A673 (cell line): ENCODE data around the gene FOXA2. TPM values are rescaled to one million over a fixed set of nuclear protein-coding genes. Genes with fewer than 3 reads are reported as not detected.

ENCODE experiments used
- Bru-seq: library from RNA; stranded (reverse); fragments of 400-500 nt; gene quantifications from one replicate; lab custom pipeline; 2021; lab: Mats Ljungman, UMichigan
- BruChase-seq, 2 experiments: library from RNA; stranded (reverse); fragments of 400-500 nt; gene quantifications; one replicate each; lab custom pipeline; 2021; lab: Mats Ljungman, UMichigan
- BruUV-seq: library from RNA; stranded (reverse); fragments of 400-500 nt; replicated peaks from 2 replicates; lab custom pipeline; 2021; lab: Mats Ljungman, UMichigan
- CTCF ChIA-PET: fragments of 300-600 bp; sonication (Branson Sonifier 250); formaldehyde crosslinking; loops from one replicate; lab custom pipeline; 2022; ENCODE audit warnings: antibody characterized with exemption; lab: Charles Lee
- POLR2A ChIA-PET: fragments of 300-600 bp; sonication (Branson Sonifier 250); formaldehyde crosslinking; loops from one replicate; lab custom pipeline; 2022; ENCODE audit warnings: antibody characterized with exemption; ENCODE audit not compliant: low non-redundant PET; lab: Charles Lee
- DNase-seq: peaks from one replicate; pipeline ENCODE4 v3.0.0-alpha.2; 2015; ENCODE audit warnings: low spot score
- H3K27ac ChIP-seq: fragments of 200-600 bp; sonication (generic); 2 replicates; pipeline ENCODE4 v1.5.1; 2016; ENCODE audit warnings: mixed run types, low read depth, mild to moderate bottlenecking, mixed read lengths, antibody characterized with exemption, low read length; ENCODE audit not compliant: poor library complexity, severe bottlenecking
- H3K27me3 ChIP-seq: fragments of 200-600 bp; sonication (generic); replicated peaks from 2 replicates; pipeline ENCODE4 v1.6.1; 2017; ENCODE audit warnings: mixed run types, low read depth, mild to moderate bottlenecking, mixed read lengths, antibody characterized with exemption, low read length; ENCODE audit not compliant: insufficient read depth, poor library complexity
- H3K36me3 ChIP-seq: fragments of 200-600 bp; sonication (generic); 2 replicates; pipeline ENCODE4 v1.6.1; 2016; ENCODE audit warnings: mixed run types, mild to moderate bottlenecking, mixed read lengths, antibody characterized with exemption, low read length; ENCODE audit not compliant: insufficient read depth, poor library complexity, severe bottlenecking
- H3K4me1 ChIP-seq: fragments of 200-600 bp; sonication (generic); 2 replicates; pipeline ENCODE4 v1.6.1; 2017; ENCODE audit warnings: mixed run types, mild to moderate bottlenecking, mixed read lengths, antibody characterized with exemption, low read length; ENCODE audit not compliant: insufficient read depth, poor library complexity, severe bottlenecking
- H3K4me3 ChIP-seq: fragments of 200-600 bp; sonication (generic); 2 replicates; pipeline ENCODE4 v1.5.1; 2016; ENCODE audit warnings: low read depth, mixed run types, mild to moderate bottlenecking, mixed read lengths, low read length; ENCODE audit not compliant: poor library complexity, severe bottlenecking
- H3K9me3 ChIP-seq: fragments of 200-600 bp; sonication (generic); 2 replicates; pipeline ENCODE4 v1.6.1; 2016; ENCODE audit warnings: mixed run types, low read depth, mild to moderate bottlenecking, mixed read lengths, antibody characterized with exemption, low read length; ENCODE audit not compliant: poor library complexity, severe bottlenecking
- EZH2 ChIP-seq: fragments of 200-600 bp; sonication (generic); IDR thresholded peaks from 2 replicates; pipeline ENCODE4 v1.6.1; 2017; ENCODE audit warnings: borderline replicate concordance, low read depth, mild to moderate bottlenecking, mixed read lengths, antibody characterized with exemption, low read length; ENCODE audit not compliant: poor library complexity, severe bottlenecking
- intact Hi-C: fragments of 100-400 bp; cut with micrococcal nuclease; formaldehyde crosslinking; loops from one replicate; pipeline ENCODE4 v1.10.0; 2022; ENCODE audit not compliant: unreplicated experiment
- long read RNA-seq: library from polyadenylated mRNA; stranded (forward); transcript quantifications from one replicate; pipeline ENCODE4 v2.0.0, GENCODE V29; 2022
- total RNA-seq: library from RNA; stranded (reverse); gene quantifications from 2 replicates; pipeline ENCODE4 v1.2.3, GENCODE V29; 2021
- TF ChIP-seq, protein P1 (sequence below): fragments of 300-800, 200-600 bp; sonication (generic); conservative IDR thresholded peaks from 2 replicates; pipeline ENCODE4 v1.5.1; 2017; ENCODE audit warnings: low read depth, mild to moderate bottlenecking, antibody characterized with exemption, low read length, moderate library complexity, mixed read lengths

The FOXA2 gene
- not detected in 2 replicates for total RNA-seq
- Bru-seq, nascent RNA, result not detected
- BruChase-seq, experiment 1, labeled RNA remaining after a 2-hour chase, result not detected
- BruChase-seq, experiment 2, labeled RNA remaining after a 6-hour chase, result percentile 14 among the genes with signal in this experiment
- long read RNA-seq, result 0 reads

DNA sequence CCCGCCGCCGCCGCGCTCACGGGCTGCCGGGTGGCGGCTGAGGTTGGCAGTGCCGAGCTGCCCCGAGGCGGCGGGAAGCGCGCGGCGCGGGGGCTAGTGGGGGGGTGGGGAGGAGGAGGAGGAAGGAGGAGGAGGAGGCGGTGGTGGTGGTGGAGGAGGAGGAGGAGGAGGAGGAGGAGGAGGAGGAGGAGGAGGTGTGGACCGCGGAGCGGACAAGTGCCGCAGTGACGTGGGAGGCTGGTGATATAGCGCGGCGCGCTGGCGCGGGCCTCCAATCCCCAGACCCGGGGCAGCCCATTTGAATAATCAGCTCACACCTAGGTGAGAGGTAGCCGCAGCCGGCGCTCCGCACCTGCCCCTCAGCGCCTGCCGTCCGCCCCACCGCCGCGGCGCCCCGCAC, at the start of gene FOXA2:
TSS of gene FOXA2 (minus strand) at position 51 of the 400 bp plus-strand sequence. CDS start 294 bp downstream, outside the sequence.
- Histone ChIP-seq H3K9me3 (no peaks in the 10 kb centered on the region), H3K4me3 (no peak within 1 kb of the TSS), H3K4me1 (no peaks in the 10 kb centered on the region), H3K36me3 (no peaks in the 10 kb centered on the region), H3K27ac (no peak within 1 kb of the TSS), H3K27me3 (peaks cover 98% of the 10 kb centered on the region)
- BruUV-seq, result no TSS peak
- CTCF ChIA-PET, result no interaction called here
- intact Hi-C loops, result no loop called here
- POLR2A ChIA-PET, result no interaction called here
- TF ChIP-seq, protein P1, sequence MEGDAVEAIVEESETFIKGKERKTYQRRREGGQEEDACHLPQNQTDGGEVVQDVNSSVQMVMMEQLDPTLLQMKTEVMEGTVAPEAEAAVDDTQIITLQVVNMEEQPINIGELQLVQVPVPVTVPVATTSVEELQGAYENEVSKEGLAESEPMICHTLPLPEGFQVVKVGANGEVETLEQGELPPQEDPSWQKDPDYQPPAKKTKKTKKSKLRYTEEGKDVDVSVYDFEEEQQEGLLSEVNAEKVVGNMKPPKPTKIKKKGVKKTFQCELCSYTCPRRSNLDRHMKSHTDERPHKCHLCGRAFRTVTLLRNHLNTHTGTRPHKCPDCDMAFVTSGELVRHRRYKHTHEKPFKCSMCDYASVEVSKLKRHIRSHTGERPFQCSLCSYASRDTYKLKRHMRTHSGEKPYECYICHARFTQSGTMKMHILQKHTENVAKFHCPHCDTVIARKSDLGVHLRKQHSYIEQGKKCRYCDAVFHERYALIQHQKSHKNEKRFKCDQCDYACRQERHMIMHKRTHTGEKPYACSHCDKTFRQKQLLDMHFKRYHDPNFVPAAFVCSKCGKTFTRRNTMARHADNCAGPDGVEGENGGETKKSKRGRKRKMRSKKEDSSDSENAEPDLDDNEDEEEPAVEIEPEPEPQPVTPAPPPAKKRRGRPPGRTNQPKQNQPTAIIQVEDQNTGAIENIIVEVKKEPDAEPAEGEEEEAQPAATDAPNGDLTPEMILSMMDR, result no peak
- no peak for DNase-seq

GRCh38 chr20:22630701-22631100, 46.3 kb upstream of the FOXA2 start:
- H3K4me3 ChIP-seq, result no peak overlapping the region
- intact Hi-C loops, result no loop called here
- H3K4me1 ChIP-seq, result no peaks in the 10 kb centered on the region
- POLR2A ChIA-PET, result no interaction called here
- no peaks in the 10 kb centered on the region for H3K36me3 ChIP-seq
- H3K9me3 ChIP-seq, result no peaks in the 10 kb centered on the region
- H3K27me3 ChIP-seq, result peaks cover 5% of the 10 kb centered on the region
- BruUV-seq, result no TSS peak
- CTCF ChIA-PET, result no interaction called here
- DNase-seq, result no peak
- H3K27ac ChIP-seq, result no peak overlapping the region
- TF ChIP-seq, protein P1, result no peak
- no peak for TF ChIP-seq EZH2

GRCh38 chr20:22629927-22630326, 45.6 kb upstream of the FOXA2 start:
- intact Hi-C loops, result no loop called here
- no peak for DNase-seq
- Histone ChIP-seq H3K27me3 (peaks cover 5% of the 10 kb centered on the region), H3K36me3 (no peaks in the 10 kb centered on the region), H3K4me1 (no peaks in the 10 kb centered on the region), H3K27ac (no peak overlapping the region), H3K9me3 (no peaks in the 10 kb centered on the region), H3K4me3 (no peak overlapping the region)
- POLR2A ChIA-PET, result no interaction called here
- TF ChIP-seq EZH2, result no peak
- TF ChIP-seq, protein P1, result no peak
- CTCF ChIA-PET, result no interaction called here
- no TSS peak for BruUV-seq
